GM23338 (cell line): ENCODE measurements around the gene GLOD5.

Experiments used
- CTCF ChIP-seq, 2 experiments: fragments of 200-600 bp in 1 of 2; sonication (generic) in 1 of 2; conservative IDR thresholded peaks; 2 replicates each; pipeline versions ENCODE4 v1.5.1 to v1.6.1; 2016 to 2017; ENCODE audit warnings: antibody characterized with exemption in 2 of 2, low read depth in 2 of 2, mild to moderate bottlenecking in 2 of 2, moderate library complexity in 1 of 2
- EZH2 ChIP-seq: fragments of 200-600 bp; sonication (generic); IDR thresholded peaks from one replicate; pipeline ENCODE4 v1.8.0; 2017; ENCODE audit warnings: antibody characterized with exemption, mild to moderate bottlenecking, low read depth; ENCODE audit not compliant: unreplicated experiment
- EZH2phosphoT487 ChIP-seq: fragments of 200-600 bp; sonication (generic); IDR thresholded peaks from one replicate; pipeline ENCODE4 v1.8.1; 2018; ENCODE audit warnings: antibody characterized with exemption; ENCODE audit not compliant: unreplicated experiment
- JUNB ChIP-seq: IDR thresholded peaks from one replicate; pipeline ENCODE4 v1.6.1; 2016; ENCODE audit warnings: antibody characterized with exemption; ENCODE audit not compliant: unreplicated experiment
- REST ChIP-seq: IDR thresholded peaks from one replicate; pipeline ENCODE4 v1.6.1; 2018; ENCODE audit warnings: antibody characterized with exemption; ENCODE audit not compliant: unreplicated experiment

- peak; percentile 35 for TF ChIP-seq REST
- no peak for TF ChIP-seq CTCF (conservative IDR thresholded peaks at IDR 0.05; ENCODE audit: low read depth in 2 of 2)
- TF ChIP-seq EZH2phosphoT487, result no peak
- no peak for TF ChIP-seq EZH2
- TF ChIP-seq JUNB, result no peak
Observed at GRCh38 chrX:48802905-48803200, 41.3 kb downstream of the GLOD5 start.
